ENCODE measurements around the gene NKX1-1.

GRCh38 chr4:1419708-1420107 is 13.5 kb upstream of the NKX1-1 start:
- TF ChIP-seq ZNF121 (CRISPR knock-in tag; IDR thresholded peaks at IDR 0.05), result no peak
- TF ChIP-seq TCF7 (CRISPR knock-in tag; IDR thresholded peaks at IDR 0.05; ENCODE audit: low read depth), result no peak
- no peak for TF ChIP-seq CTCF (IDR thresholded peaks at IDR 0.05)
- TF ChIP-seq STAT6 (CRISPR knock-in tag; conservative IDR thresholded peaks at IDR 0.05; ENCODE audit: low read depth), result no peak
- no peak for TF ChIP-seq NR3C1 (CRISPR knock-in tag; conservative IDR thresholded peaks at IDR 0.05; ENCODE audit: low read depth)
- no peak for TF ChIP-seq NFYB (CRISPR knock-in tag; conservative IDR thresholded peaks at IDR 0.05; ENCODE audit: low read depth)
- TF ChIP-seq ETV6 (CRISPR knock-in tag; IDR thresholded peaks at IDR 0.05), result no peak
